IPS-18a (cell line): ENCODE results near the gene SLC30A10.

ENCODE experiments used
- H3K27ac ChIP-seq: one replicate; pipeline ENCODE4 v1.5.1; 2013; ENCODE audit warnings: low read length
- H3K27me3 ChIP-seq: one replicate; pipeline ENCODE4 v1.6.1; 2013; ENCODE audit warnings: mild to moderate bottlenecking, low read length; ENCODE audit not compliant: control insufficient read depth, insufficient read depth
- H3K36me3 ChIP-seq: one replicate; pipeline ENCODE4 v1.6.1; 2013; ENCODE audit warnings: low read depth, low read length; ENCODE audit not compliant: control insufficient read depth
- H3K4me1 ChIP-seq: one replicate; pipeline ENCODE4 v1.6.1; 2013; ENCODE audit warnings: low read depth, low read length; ENCODE audit not compliant: control insufficient read depth
- H3K4me3 ChIP-seq: one replicate; pipeline ENCODE4 v1.5.1; 2013; ENCODE audit warnings: low read length
- H3K9ac ChIP-seq: one replicate; pipeline ENCODE4 v1.6.1; 2013; ENCODE audit warnings: mild to moderate bottlenecking, low read length, moderate library complexity
- H3K9me3 ChIP-seq: one replicate; pipeline ENCODE4 v1.6.1; 2013; ENCODE audit warnings: low read depth, low read length; ENCODE audit not compliant: control insufficient read depth

The SLC30A10 gene

GRCh38 chr1:219927956-219928790, at the start of gene SLC30A10:
Gene SLC30A10 (minus strand): TSS chr1:219928557. CDS start chr1:219928440, 117 bp downstream.
- Histone ChIP-seq H3K9ac (no peak within 1 kb of the TSS), H3K36me3 (no peaks in the 10 kb centered on the region), H3K4me3 (peak within 1 kb of the TSS; percentile 70), H3K4me1 (no peaks in the 10 kb centered on the region), H3K27ac (no peak within 1 kb of the TSS), H3K27me3 (peaks cover 35% of the 10 kb centered on the region), H3K9me3 (no peaks in the 10 kb centered on the region)

GRCh38 chr1:219973213-219973612, 44.9 kb upstream of the SLC30A10 start:
- H3K9me3 ChIP-seq, result no peaks in the 10 kb centered on the region

GRCh38 chr1:219967361-219967760, 39.0 kb upstream of the SLC30A10 start:
- Histone ChIP-seq H3K4me3 (no peak overlapping the region), H3K9ac (no peak overlapping the region), H3K27me3 (no peaks in the 10 kb centered on the region), H3K36me3 (peaks cover 18% of the 10 kb centered on the region), H3K4me1 (no peaks in the 10 kb centered on the region), H3K9me3 (no peaks in the 10 kb centered on the region), H3K27ac (no peak overlapping the region)

More at GRCh38 chr1:219973213-219973612, 44.9 kb upstream of the SLC30A10 start:
- H3K4me1 ChIP-seq, result no peaks in the 10 kb centered on the region
- no peak overlapping the region for H3K27ac ChIP-seq
- no peak overlapping the region for H3K4me3 ChIP-seq
- no peak overlapping the region for H3K9ac ChIP-seq
- H3K36me3 ChIP-seq, result peaks cover 35% of the 10 kb centered on the region
- H3K27me3 ChIP-seq, result no peaks in the 10 kb centered on the region

- no peaks in the 10 kb centered on the region for H3K4me1 ChIP-seq
- H3K36me3 ChIP-seq, result peaks cover 9% of the 10 kb centered on the region
- H3K4me3 ChIP-seq, result no peak overlapping the region
- no peaks in the 10 kb centered on the region for H3K9me3 ChIP-seq
- H3K9ac ChIP-seq, result no peak overlapping the region
- H3K27ac ChIP-seq, result no peak overlapping the region
- no peaks in the 10 kb centered on the region for H3K27me3 ChIP-seq
Observed at GRCh38 chr1:219966071-219966349, 37.7 kb upstream of the SLC30A10 start.

GRCh38 chr1:219965285-219966070, 37.1 kb upstream of the SLC30A10 start:
- Histone ChIP-seq H3K27me3 (no peaks in the 10 kb centered on the region), H3K27ac (no peak overlapping the region), H3K36me3 (peaks cover 9% of the 10 kb centered on the region), H3K4me1 (no peaks in the 10 kb centered on the region), H3K4me3 (no peak overlapping the region), H3K9me3 (no peaks in the 10 kb centered on the region), H3K9ac (no peak overlapping the region)

GRCh38 chr1:219963432-219963831, 35.1 kb upstream of the SLC30A10 start:
- no peak overlapping the region for H3K4me3 ChIP-seq
- H3K36me3 ChIP-seq, result no peaks in the 10 kb centered on the region
- H3K4me1 ChIP-seq, result no peaks in the 10 kb centered on the region
- H3K9ac ChIP-seq, result no peak overlapping the region
- no peak overlapping the region for H3K27ac ChIP-seq
- no peaks in the 10 kb centered on the region for H3K9me3 ChIP-seq
- no peaks in the 10 kb centered on the region for H3K27me3 ChIP-seq

GRCh38 chr1:219961684-219962083, 33.3 kb upstream of the SLC30A10 start:
- H3K9me3 ChIP-seq, result no peaks in the 10 kb centered on the region
- no peak overlapping the region for H3K9ac ChIP-seq
- H3K27ac ChIP-seq, result no peak overlapping the region
- H3K4me3 ChIP-seq, result no peak overlapping the region
- no peaks in the 10 kb centered on the region for H3K4me1 ChIP-seq
- no peaks in the 10 kb centered on the region for H3K27me3 ChIP-seq
- no peaks in the 10 kb centered on the region for H3K36me3 ChIP-seq

- H3K9me3 ChIP-seq, result no peaks in the 10 kb centered on the region
- no peak overlapping the region for H3K4me3 ChIP-seq
- H3K36me3 ChIP-seq, result no peaks in the 10 kb centered on the region
- no peaks in the 10 kb centered on the region for H3K27me3 ChIP-seq
- H3K4me1 ChIP-seq, result no peaks in the 10 kb centered on the region
- no peak overlapping the region for H3K27ac ChIP-seq
- H3K9ac ChIP-seq, result no peak overlapping the region
Observed at GRCh38 chr1:219959540-219960203, 31.3 kb upstream of the SLC30A10 start.

GRCh38 chr1:219958875-219959417, 30.6 kb upstream of the SLC30A10 start:
- Histone ChIP-seq H3K36me3 (no peaks in the 10 kb centered on the region), H3K4me3 (no peak overlapping the region), H3K27me3 (no peaks in the 10 kb centered on the region), H3K4me1 (no peaks in the 10 kb centered on the region), H3K9ac (no peak overlapping the region), H3K27ac (no peak overlapping the region), H3K9me3 (no peaks in the 10 kb centered on the region)

- Histone ChIP-seq H3K4me1 (no peaks in the 10 kb centered on the region), H3K27me3 (no peaks in the 10 kb centered on the region), H3K4me3 (no peak overlapping the region), H3K9ac (no peak overlapping the region), H3K9me3 (no peaks in the 10 kb centered on the region), H3K36me3 (no peaks in the 10 kb centered on the region), H3K27ac (no peak overlapping the region)
Observed at GRCh38 chr1:219954736-219955421, 26.5 kb upstream of the SLC30A10 start.

- Histone ChIP-seq H3K9me3 (no peaks in the 10 kb centered on the region), H3K4me3 (no peak overlapping the region), H3K9ac (no peak overlapping the region), H3K4me1 (no peaks in the 10 kb centered on the region), H3K27ac (no peak overlapping the region), H3K36me3 (no peaks in the 10 kb centered on the region), H3K27me3 (no peaks in the 10 kb centered on the region)
Observed at GRCh38 chr1:219954052-219954451, 25.7 kb upstream of the SLC30A10 start.
